ENCODE data around the gene RNU5B-1. TPM values are rescaled to one million over a fixed set of nuclear protein-coding genes. Genes with fewer than 3 reads are reported as not detected.
"Not testable (repeated sequence)": the region's sequence is repeated elsewhere in the genome, so short reads cannot be mapped to it uniquely, and the experiment has no call there.

The RNU5B-1 gene
- total RNA-seq, 2 experiments from 2014 or later = 23.7 to 34.8 TPM

- no peaks in the 10 kb centered on the region for H3K9me3 ChIP-seq (ENCODE audit: control insufficient read depth in 1 of 2, insufficient read depth in 1 of 2, low read length in 2 of 2)
- POLR2A ChIA-PET = no interaction called here
- H3K4me3 Mint-ChIP-seq = no peak overlapping the region
- intact Hi-C loops (cut with DNase I, micrococcal nuclease) = no loop called here
- no peaks in the 10 kb centered on the region for H3K4me1 Mint-ChIP-seq (ENCODE audit: low read depth)
- no peaks in the 10 kb centered on the region for H3K27me3 Mint-ChIP-seq
- H3K9me3 Mint-ChIP-seq = no peaks in the 10 kb centered on the region
- H3K4me1 ChIP-seq (ENCODE audit: insufficient read depth, low read length) = no peaks in the 10 kb centered on the region
- CTCF ChIA-PET = no interaction called here
- no peak for DNase-seq
- H3K4me3 ChIP-seq (ENCODE audit: low read length) = no peak overlapping the region
- peaks cover 24% of the 10 kb centered on the region for H3K36me3 ChIP-seq (ENCODE audit: insufficient read depth, low read length)
- no peak for TF ChIP-seq CTCF (IDR thresholded peaks at IDR 0.05)
- no peak for ATAC-seq (ENCODE audit: poor library complexity)
- H3K36me3 Mint-ChIP-seq (ENCODE audit: low read depth) = peaks cover 52% of the 10 kb centered on the region
- H3K27me3 ChIP-seq (ENCODE audit: control insufficient read depth in 1 of 2, insufficient read depth in 2 of 2, low read length in 2 of 2) = no peaks in the 10 kb centered on the region
- no peak overlapping the region for H3K27ac Mint-ChIP-seq
- no peak overlapping the region for H3K27ac ChIP-seq (ENCODE audit: low read depth in 1 of 2, low read length in 2 of 2)
Observed at GRCh38 chr15:65268411-65268810, 36.1 kb upstream of the RNU5B-1 start.

- H3K9me3 ChIP-seq (ENCODE audit: control insufficient read depth in 1 of 2, insufficient read depth in 1 of 2, low read length in 2 of 2); intact Hi-C loops (cut with DNase I, micrococcal nuclease); H3K27ac ChIP-seq (ENCODE audit: low read depth in 1 of 2, low read length in 2 of 2); H3K4me3 Mint-ChIP-seq; H3K9me3 Mint-ChIP-seq; ATAC-seq (ENCODE audit: poor library complexity); H3K27me3 ChIP-seq (ENCODE audit: control insufficient read depth in 1 of 2, insufficient read depth in 2 of 2, low read length in 2 of 2); H3K4me3 ChIP-seq (ENCODE audit: low read length); H3K27me3 Mint-ChIP-seq: not testable (repeated sequence)
- ChIA-PET CTCF (interaction anchor here (0.6 to 2.8 kb wide), 4 partner anchors 11 to 1027 kb away, joined by 3 to 11 read pairs (median 4); partner anchors contain the start of gene PARP16), POLR2A (interaction anchor here (1.6 kb wide), 1 partner anchor 29 kb away, joined by 3 read pairs; no protein-coding TSS in a partner anchor)
- Histone ChIP-seq H3K36me3 (ENCODE audit: insufficient read depth, low read length) (peaks cover 10% of the 10 kb centered on the region), H3K4me1 (ENCODE audit: insufficient read depth, low read length) (peaks cover 16% of the 10 kb centered on the region)
- Mint-ChIP-seq H3K4me1 (ENCODE audit: low read depth) (peaks cover 13% of the 10 kb centered on the region), H3K36me3 (ENCODE audit: low read depth) (peaks cover 38% of the 10 kb centered on the region), H3K27ac (peak overlapping the region; percentile 20)
- peak in 4 of 14 experiments; percentile 13 to 34 (median 27) for DNase-seq
- peak; percentile 17 for TF ChIP-seq CTCF (IDR thresholded peaks at IDR 0.05)
Observed at GRCh38 chr15:65270811-65271545, 33.5 kb upstream of the RNU5B-1 start.

GRCh38 chr15:65275104-65275727 lies 29.3 kb upstream of the RNU5B-1 start:
- Mint-ChIP-seq H3K4me3 (peak overlapping the region; percentile 17), H3K9me3 (no peaks in the 10 kb centered on the region), H3K27ac (peak overlapping the region; percentile 77), H3K27me3 (no peaks in the 10 kb centered on the region), H3K4me1 (ENCODE audit: low read depth) (peaks cover 51% of the 10 kb centered on the region), H3K36me3 (ENCODE audit: low read depth) (peaks cover 40% of the 10 kb centered on the region)
- ATAC-seq (ENCODE audit: poor library complexity) (peak; percentile 82), DNase-seq (peak in 2 of 14 experiments; percentile 14 to 51)
- H3K4me3 ChIP-seq (ENCODE audit: low read length) = no peak overlapping the region
- H3K36me3 ChIP-seq (ENCODE audit: insufficient read depth, low read length) = peaks cover 13% of the 10 kb centered on the region
- no peak for TF ChIP-seq CTCF (IDR thresholded peaks at IDR 0.05)
- H3K27ac ChIP-seq (ENCODE audit: low read depth in 1 of 2, low read length in 2 of 2) = peak overlapping the region in 1 of 2 donors; percentile 48
- intact Hi-C loops (cut with DNase I, micrococcal nuclease) = no loop called here
- ChIA-PET CTCF (interaction anchor here (1.2 to 1.9 kb wide), 2 partner anchors 22 to 49 kb away, joined by 3 to 6 read pairs; no protein-coding TSS in a partner anchor), POLR2A (interaction anchor here (1.1 to 2.2 kb wide), 4 partner anchors 11 to 30 kb away, joined by 5 to 25 read pairs (median 11); partner anchors contain the start of genes PARP16 and RNU5B-1)
- no peaks in the 10 kb centered on the region for H3K9me3 ChIP-seq (ENCODE audit: control insufficient read depth in 1 of 2, insufficient read depth in 1 of 2, low read length in 2 of 2)
- H3K4me1 ChIP-seq (ENCODE audit: insufficient read depth, low read length) = peaks cover 20% of the 10 kb centered on the region
- H3K27me3 ChIP-seq (ENCODE audit: control insufficient read depth in 1 of 2, insufficient read depth in 2 of 2, low read length in 2 of 2) = no peaks in the 10 kb centered on the region

Data from CD4-positive, alpha-beta T cell (primary cell).